ENCODE measurements around the gene MEI4.
"Not testable (repeated sequence)": the region's sequence is repeated elsewhere in the genome, so short reads cannot be mapped to it uniquely, and the experiment has no call there.

MEI4 gene

GRCh38 chr6:77652739-77653138 lies at the start of gene MEI4:
TSS of gene MEI4 (plus strand) at chr6:77653039. CDS start at chr6:77690672, 37,633 bp downstream.
- no peak for DNase-seq

DNA sequence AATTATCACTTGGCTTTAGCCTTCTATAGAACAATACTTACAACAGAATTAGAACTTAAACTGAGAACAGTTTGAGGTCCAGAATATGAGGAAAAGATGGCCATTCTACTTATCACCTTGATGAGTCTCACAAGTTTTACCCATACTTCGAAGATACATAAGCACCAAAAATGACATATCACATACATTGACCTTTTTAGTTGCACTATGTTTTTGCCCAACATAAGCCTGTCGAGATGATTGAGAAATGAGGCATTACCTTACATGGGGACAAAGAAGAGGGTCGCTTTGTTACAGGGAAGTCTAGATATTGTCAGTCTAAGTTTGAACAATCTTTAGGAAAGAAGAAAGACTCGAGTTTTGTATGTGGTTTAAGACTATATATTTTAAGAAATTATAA lies 48.4 kb upstream of the MEI4 start:
- DNase-seq, result no peak

- DNase-seq, result no peak
Observed at GRCh38 chr6:77607004-77607403, 45.8 kb upstream of the MEI4 start.

DNA sequence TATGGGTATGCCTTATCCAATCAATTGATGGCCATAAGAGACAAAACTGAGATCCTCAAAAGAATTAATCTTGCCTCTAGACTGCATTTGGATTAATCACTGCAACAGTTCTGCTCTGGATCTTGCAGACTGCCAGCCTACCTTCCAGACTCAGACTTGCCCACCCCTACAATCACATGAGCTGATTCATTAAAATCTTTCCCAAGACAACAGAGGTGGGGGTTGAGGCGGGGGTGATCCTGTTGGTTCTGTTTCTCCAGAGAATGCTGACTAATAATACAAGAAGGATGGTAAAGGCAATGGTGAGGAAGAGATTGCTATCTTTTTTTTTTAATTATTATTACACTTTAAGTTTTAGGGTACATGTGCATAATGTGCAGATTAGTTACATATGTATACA lies 43.7 kb upstream of the MEI4 start:
- DNase-seq, result no peak

GRCh38 chr6:77619114-77619513 lies 33.7 kb upstream of the MEI4 start:
- DNase-seq, result no peak

- DNase-seq, result no peak
Observed at GRCh38 chr6:77620278-77620882, 32.5 kb upstream of the MEI4 start.

DNA sequence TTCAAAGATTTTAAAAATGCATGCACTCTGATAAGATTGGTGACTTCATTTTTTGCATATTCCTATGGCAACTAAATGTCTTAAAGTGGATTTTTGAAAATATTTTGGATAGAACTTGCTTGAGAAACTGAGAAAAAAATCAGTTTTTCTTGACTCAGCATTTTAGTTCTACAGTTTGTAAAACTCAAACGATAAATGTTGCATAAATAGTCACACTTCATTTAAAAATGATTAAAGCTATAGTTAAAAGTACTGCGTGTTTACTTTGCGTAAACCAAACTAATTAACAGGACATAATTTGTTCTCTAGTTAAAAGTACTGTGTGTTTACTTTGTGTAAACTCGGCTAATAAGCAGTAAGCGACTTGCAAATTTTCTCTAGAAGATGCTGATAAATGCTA lies 28.3 kb upstream of the MEI4 start:
- no peak for DNase-seq

GRCh38 chr6:77626426-77626825 lies 26.4 kb upstream of the MEI4 start:
- no peak for DNase-seq

- no peak for DNase-seq
Observed at GRCh38 chr6:77630014-77630413, 22.8 kb upstream of the MEI4 start.

DNA sequence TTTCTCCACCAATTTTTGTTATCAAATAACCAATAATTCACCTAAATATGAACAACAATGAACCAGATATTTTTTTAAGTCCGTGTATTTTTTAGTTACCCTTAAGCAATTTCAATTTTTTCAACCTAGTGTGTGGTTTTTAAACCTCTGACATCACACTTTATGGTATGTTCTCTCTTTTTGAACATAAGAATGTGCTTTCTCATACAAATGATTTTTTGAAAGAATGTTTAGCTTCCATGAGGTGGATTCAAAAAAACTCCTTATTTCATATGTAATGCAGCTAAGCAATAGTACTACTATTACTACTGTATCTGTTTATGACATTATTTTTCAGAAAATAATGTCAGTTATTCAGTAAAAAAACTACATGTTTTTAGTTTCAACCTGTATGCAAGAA lies 19.4 kb upstream of the MEI4 start:
- DNase-seq, result no peak

- DNase-seq, result no peak
Observed at GRCh38 chr6:77633993-77634715, 18.7 kb upstream of the MEI4 start.

- no peak for DNase-seq
Observed at GRCh38 chr6:77638129-77638830, 14.6 kb upstream of the MEI4 start.

DNA sequence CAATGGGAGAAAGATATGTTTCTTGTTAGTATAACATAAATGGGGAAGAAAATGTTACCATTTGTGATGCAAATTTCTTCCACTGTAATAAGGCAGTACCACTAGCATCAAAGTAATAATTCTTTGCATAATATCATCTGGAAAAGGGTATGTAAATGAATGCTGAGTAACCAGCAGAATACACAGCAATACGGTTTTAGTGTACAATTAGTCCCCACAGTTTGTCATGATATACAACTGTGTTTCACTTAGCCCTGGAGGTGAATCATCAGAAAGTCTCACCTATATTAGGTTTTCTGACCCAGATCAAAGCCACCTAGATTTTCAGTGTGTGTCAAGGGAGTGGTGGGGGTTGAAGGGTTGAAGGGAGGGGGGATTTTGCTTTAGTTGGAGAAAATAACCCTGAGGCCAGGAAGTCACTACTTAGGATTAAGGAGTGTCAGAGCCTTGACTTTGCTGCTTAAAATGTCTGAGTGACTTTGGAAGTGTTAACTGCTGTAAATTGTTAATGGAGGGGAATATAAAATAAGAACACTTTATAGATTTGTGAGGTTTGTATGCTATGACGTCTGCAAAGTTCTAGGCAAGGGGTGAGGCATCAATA lies 8.6 kb upstream of the MEI4 start:
- DNase-seq, result no peak

DNA sequence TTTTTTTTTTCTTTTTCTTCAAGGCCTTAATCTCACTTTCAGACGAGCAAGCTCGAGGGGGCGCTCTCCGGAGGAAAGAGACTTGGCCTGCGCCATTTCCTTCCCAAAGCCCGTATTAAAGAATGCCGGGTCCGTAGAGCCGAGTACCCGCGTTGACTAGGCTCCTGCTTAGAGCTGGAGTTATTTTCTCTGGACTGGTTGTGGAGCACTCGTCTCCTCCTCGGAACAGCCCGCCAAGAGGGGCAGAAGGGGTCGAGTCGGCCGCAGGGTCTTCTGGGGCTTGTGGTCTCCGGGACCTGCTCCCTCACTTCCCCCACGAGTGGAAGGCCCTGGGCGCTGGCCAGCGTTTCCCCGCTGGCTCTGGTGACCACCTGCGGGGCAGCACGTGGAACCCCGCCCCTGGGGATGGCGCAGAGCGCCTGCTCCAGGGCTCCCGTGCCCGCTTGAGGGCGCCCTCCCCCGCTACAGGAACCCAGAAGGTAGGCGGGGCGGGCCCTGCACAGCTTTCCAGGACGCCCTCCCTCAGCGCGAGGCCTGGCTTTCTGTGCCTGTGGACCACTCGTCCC lies 2.7 kb upstream of the MEI4 start:
- DNase-seq, result no peak

GRCh38 chr6:77653816-77654215 lies 977 bp downstream of the MEI4 start:
- DNase-seq, result no peak

GRCh38 chr6:77655035-77655434 lies 2.2 kb downstream of the MEI4 start:
- DNase-seq, result not testable (repeated sequence)

DNA sequence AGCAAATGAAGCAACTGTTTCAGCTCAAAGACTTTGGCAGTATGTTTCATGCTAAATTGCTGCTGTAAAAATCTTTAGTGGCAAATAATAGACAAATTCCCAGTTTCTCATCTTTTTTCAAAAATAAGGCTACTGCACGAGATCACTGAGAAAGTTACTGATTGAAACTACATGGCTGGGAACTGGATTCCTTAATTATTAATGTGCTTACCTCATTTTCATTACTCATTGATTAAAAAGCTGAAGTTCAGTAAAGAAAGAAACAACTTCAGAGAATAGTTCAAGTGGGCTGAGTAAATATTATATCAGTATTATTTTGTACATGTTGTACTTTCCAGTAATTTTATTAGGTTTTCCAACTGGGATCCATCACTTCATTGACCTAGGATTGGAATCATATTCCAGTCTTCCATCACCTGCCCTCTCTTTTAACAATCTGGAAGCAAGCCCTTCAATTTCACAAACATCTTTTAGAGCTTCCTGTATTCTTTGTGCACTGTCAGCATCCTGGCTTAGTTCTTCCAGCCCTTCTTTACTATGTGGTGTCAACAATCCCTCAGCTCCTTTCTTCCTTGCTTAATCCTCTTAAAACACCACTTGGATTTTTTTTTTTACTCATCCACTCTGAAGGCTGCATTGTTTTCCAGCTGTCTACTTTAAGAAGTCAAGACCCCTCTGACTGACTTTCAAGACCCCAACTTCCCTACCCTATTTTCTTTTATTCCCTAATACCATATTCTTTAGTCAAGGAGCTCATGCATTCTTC lies 4.3 kb downstream of the MEI4 start:
- no peak for DNase-seq

DNA sequence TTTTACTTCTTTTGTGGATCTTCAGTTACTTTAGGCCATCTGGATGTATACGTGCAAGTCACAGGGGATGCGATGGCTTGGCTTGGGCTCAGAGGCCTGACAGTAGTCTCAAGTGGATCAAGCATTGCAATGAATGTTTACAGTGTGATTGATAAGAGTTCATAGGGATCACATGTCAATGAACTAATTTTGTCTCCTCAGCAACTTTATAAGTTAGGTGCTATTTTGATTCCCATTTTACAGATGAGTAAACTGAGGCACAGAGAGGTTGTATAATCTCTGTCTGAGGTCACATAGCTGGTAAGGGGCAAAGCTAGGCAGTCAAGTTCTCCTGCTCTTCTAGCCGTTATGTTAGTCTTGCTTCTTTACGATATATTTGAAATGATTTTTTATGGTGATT lies 13.5 kb downstream of the MEI4 start:
- no peak for DNase-seq

DNA sequence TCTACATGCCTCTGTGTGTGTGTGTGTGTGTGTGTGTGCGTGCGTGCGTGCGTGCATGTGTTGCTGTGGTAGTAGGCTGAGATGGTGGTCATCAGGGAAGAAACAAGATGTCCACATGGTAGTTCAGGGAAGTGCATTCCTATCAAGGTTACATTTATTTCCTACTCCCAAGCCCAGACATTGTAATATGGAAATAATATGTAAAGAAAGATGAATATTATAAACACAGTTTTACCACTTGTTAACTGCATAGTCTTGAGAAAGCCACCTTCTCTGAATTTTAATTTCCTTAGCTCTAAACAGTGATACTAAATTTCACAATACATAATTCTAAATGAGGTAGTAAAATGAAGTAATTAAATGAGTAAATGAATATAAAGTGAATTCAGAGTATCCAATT lies 14.0 kb downstream of the MEI4 start:
- DNase-seq, result no peak

DNA sequence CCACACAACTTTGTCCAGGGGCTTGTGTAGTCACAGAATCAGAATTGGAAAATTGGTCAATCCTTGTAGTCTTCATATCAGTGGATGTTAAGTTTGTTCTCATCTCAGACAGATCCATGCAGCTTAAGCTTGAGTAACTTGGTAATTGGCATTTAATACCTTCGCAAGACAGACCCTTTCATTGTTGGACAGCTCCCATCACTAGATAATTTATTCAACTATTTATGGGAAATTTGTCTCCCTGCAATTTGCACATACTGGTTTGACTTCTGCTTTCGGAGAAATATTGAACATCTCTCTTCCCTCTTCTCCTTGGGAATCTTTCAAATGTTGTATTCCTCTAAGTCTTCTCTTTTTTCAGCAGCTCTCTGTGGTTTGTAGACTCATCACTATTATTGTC lies 17.1 kb downstream of the MEI4 start:
- DNase-seq, result no peak

DNA sequence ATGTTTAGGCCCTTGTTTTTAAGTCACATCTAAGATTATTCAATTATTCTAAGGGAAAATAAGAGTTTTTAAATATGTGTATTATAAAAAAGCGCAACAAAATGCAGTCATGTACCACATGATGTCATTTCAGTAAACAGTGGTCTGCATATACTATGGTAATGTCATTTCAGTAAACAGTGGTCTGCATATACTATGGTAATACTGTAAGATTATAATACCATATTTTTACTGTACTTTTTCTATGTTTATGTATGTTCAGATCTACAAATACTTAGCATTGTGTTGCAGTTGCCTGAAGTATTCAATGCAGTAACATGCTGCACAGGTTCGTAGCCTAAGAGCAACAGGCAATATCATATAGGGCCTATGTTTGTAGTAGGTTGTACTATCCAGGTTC lies 21.4 kb downstream of the MEI4 start:
- DNase-seq, result no peak

DNA sequence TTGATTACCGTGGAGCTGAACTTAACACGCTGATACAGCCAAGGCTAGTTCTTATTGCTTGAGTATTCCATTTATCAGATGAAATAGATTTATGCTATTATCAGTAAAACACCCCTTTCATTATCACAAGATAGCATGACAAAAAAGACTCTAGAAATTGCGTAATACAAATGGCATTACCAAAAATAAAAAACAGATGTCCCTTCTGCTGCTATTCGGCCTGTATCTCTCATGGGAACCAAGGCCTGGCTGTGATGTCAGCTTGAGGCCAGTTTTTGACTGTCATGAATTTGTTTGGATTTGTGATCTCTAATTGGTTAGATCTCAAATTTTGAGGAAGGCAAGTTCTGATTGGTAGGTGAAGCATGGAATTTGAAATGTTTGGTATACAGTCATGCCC lies 25.2 kb downstream of the MEI4 start:
- DNase-seq, result no peak

DNA sequence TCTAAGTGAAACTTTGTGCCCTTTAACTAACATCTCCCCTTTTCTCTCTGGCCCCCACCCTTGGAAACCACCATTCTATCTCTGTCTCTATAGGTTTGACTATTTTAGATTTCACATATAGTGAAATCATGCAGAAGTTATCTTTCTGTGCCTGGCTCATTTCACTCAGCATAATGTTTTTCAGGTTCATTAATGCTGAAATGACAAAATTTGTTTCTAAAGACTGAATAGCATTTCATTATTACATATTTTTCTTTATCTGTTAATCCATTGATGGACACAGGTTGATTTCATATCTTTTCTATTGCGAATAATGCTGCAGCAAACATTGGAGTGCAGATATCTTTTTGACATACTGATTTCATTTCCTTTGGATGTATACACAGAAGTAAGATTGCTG lies 30.7 kb downstream of the MEI4 start:
- DNase-seq, result no peak
